Measurements from ENCODE around the gene IQCK. TPM values are rescaled to one million over a fixed set of nuclear protein-coding genes. Genes with fewer than 3 reads are reported as not detected.
"Not testable (repeated sequence)": the region's sequence is repeated elsewhere in the genome, so short reads cannot be mapped to it uniquely, and the experiment has no call there.

IQCK gene
- polyA plus RNA-seq, 4 donors: 1.1 to 12.6 (median 5.1) TPM

- no peaks in the 10 kb centered on the region for H3K27me3 ChIP-seq (ENCODE audit: control insufficient read depth in 3 of 3, insufficient read depth in 3 of 3, low read length in 3 of 3)
- H3K9me3 ChIP-seq (ENCODE audit: control insufficient read depth in 2 of 2, insufficient read depth in 1 of 2, low read depth in 1 of 2, low read length in 1 of 2): no peaks in the 10 kb centered on the region
- FAIRE-seq (no peak), DNase-seq (no peak)
- H3K4me3 ChIP-seq (ENCODE audit: low read depth in 1 of 3, low read length in 3 of 3): no peak overlapping the region
- 82 to 88% (median 85%) methylated on average over 23 of the region's 23 CpGs for WGBS, 3 donors
- peaks cover 4 to 80% (median 8%) of the 10 kb centered on the region in 3 donors for H3K36me3 ChIP-seq (ENCODE audit: control insufficient read depth in 3 of 3, insufficient read depth in 2 of 3, low read depth in 1 of 3, low read length in 3 of 3)
- H3K4me1 ChIP-seq (ENCODE audit: control insufficient read depth in 3 of 3, insufficient read depth in 2 of 3, low read depth in 1 of 3, low read length in 2 of 3): peaks cover 0 to 12% (median 3%) of the 10 kb centered on the region in 3 donors
- H3K27ac ChIP-seq (ENCODE audit: low read depth in 1 of 3, low read length in 2 of 3): peak overlapping the region in 1 of 3 donors; percentile 18
Observed at GRCh38 chr16:19710191-19710908, 7.7 kb upstream of the IQCK start.

- H3K27me3 ChIP-seq (ENCODE audit: control insufficient read depth in 3 of 3, insufficient read depth in 3 of 3, low read length in 3 of 3): no peaks in the 10 kb centered on the region
- WGBS, 3 donors: 58 to 70% (median 66%) methylated on average over 12 to 13 of the region's 13 CpGs
- H3K9me3 ChIP-seq (ENCODE audit: control insufficient read depth in 2 of 2, insufficient read depth in 1 of 2, low read depth in 1 of 2, low read length in 1 of 2): no peaks in the 10 kb centered on the region
- peaks cover 3 to 17% (median 3%) of the 10 kb centered on the region in 3 donors for H3K4me1 ChIP-seq (ENCODE audit: control insufficient read depth in 3 of 3, insufficient read depth in 2 of 3, low read depth in 1 of 3, low read length in 2 of 3)
- no peak overlapping the region for H3K4me3 ChIP-seq (ENCODE audit: low read depth in 1 of 3, low read length in 3 of 3)
- H3K27ac ChIP-seq (ENCODE audit: low read depth in 1 of 3, low read length in 2 of 3): peak overlapping the region in 1 of 3 donors; percentile 8
- DNase-seq (peak in 1 of 2 donors; percentile 21), FAIRE-seq (no peak)
- H3K36me3 ChIP-seq (ENCODE audit: control insufficient read depth in 3 of 3, insufficient read depth in 2 of 3, low read depth in 1 of 3, low read length in 3 of 3): peaks cover 4 to 75% (median 8%) of the 10 kb centered on the region in 3 donors
Observed at GRCh38 chr16:19710991-19711545, 7.0 kb upstream of the IQCK start.

- FAIRE-seq (no peak), DNase-seq (no peak)
- Histone ChIP-seq H3K27ac (ENCODE audit: low read depth in 1 of 3, low read length in 2 of 3) (no peak overlapping the region), H3K9me3 (ENCODE audit: control insufficient read depth in 2 of 2, insufficient read depth in 1 of 2, low read depth in 1 of 2, low read length in 1 of 2) (no peaks in the 10 kb centered on the region), H3K4me1 (ENCODE audit: control insufficient read depth in 3 of 3, insufficient read depth in 2 of 3, low read depth in 1 of 3, low read length in 2 of 3) (peaks cover 3 to 22% (median 6%) of the 10 kb centered on the region in 3 donors), H3K36me3 (ENCODE audit: control insufficient read depth in 3 of 3, insufficient read depth in 2 of 3, low read depth in 1 of 3, low read length in 3 of 3) (peaks cover 4 to 75% (median 8%) of the 10 kb centered on the region in 3 donors), H3K4me3 (ENCODE audit: low read depth in 1 of 3, low read length in 3 of 3) (no peak overlapping the region), H3K27me3 (ENCODE audit: control insufficient read depth in 3 of 3, insufficient read depth in 3 of 3, low read length in 3 of 3) (no peaks in the 10 kb centered on the region)
- 89 to 93% (median 93%) methylated on average over 12 of the region's 12 CpGs for whole genome bisulfite sequencing, 3 donors
Observed at GRCh38 chr16:19711643-19712042, 6.4 kb upstream of the IQCK start.

- WGBS, 3 donors: 90 to 96% (median 93%) methylated on average over 11 of the region's 11 CpGs
- H3K27ac ChIP-seq (ENCODE audit: low read depth in 1 of 3, low read length in 2 of 3): no peak overlapping the region
- H3K27me3 ChIP-seq (ENCODE audit: control insufficient read depth in 3 of 3, insufficient read depth in 3 of 3, low read length in 3 of 3): no peaks in the 10 kb centered on the region
- no peaks in the 10 kb centered on the region for H3K9me3 ChIP-seq (ENCODE audit: control insufficient read depth in 2 of 2, insufficient read depth in 1 of 2, low read depth in 1 of 2, low read length in 1 of 2)
- no peak overlapping the region for H3K4me3 ChIP-seq (ENCODE audit: low read depth in 1 of 3, low read length in 3 of 3)
- H3K36me3 ChIP-seq (ENCODE audit: control insufficient read depth in 3 of 3, insufficient read depth in 2 of 3, low read depth in 1 of 3, low read length in 3 of 3): peaks cover 4 to 68% (median 8%) of the 10 kb centered on the region in 3 donors
- DNase-seq (no peak), FAIRE-seq (no peak)
- H3K4me1 ChIP-seq (ENCODE audit: control insufficient read depth in 3 of 3, insufficient read depth in 2 of 3, low read depth in 1 of 3, low read length in 2 of 3): peaks cover 3 to 23% (median 6%) of the 10 kb centered on the region in 3 donors
Observed at GRCh38 chr16:19712418-19713058, 5.5 kb upstream of the IQCK start.

GRCh38 chr16:19713697-19714096 is 4.4 kb upstream of the IQCK start:
- WGBS, 3 donors: 70 to 84% (median 84%) methylated on average over 6 of the region's 6 CpGs
- Histone ChIP-seq H3K4me3 (ENCODE audit: low read depth in 1 of 3, low read length in 3 of 3) (no peak overlapping the region), H3K36me3 (ENCODE audit: control insufficient read depth in 3 of 3, insufficient read depth in 2 of 3, low read depth in 1 of 3, low read length in 3 of 3) (peaks cover 4 to 58% (median 8%) of the 10 kb centered on the region in 3 donors), H3K9me3 (ENCODE audit: control insufficient read depth in 2 of 2, insufficient read depth in 1 of 2, low read depth in 1 of 2, low read length in 1 of 2) (no peaks in the 10 kb centered on the region), H3K27me3 (ENCODE audit: control insufficient read depth in 3 of 3, insufficient read depth in 3 of 3, low read length in 3 of 3) (no peaks in the 10 kb centered on the region), H3K4me1 (ENCODE audit: control insufficient read depth in 3 of 3, insufficient read depth in 2 of 3, low read depth in 1 of 3, low read length in 2 of 3) (peaks cover 3 to 19% (median 6%) of the 10 kb centered on the region in 3 donors), H3K27ac (ENCODE audit: low read depth in 1 of 3, low read length in 2 of 3) (no peak overlapping the region)
- FAIRE-seq: no peak
- no peak for DNase-seq

- Histone ChIP-seq H3K27ac (ENCODE audit: low read depth in 1 of 3, low read length in 2 of 3) (peak overlapping the region in 1 of 3 donors; percentile 42), H3K36me3 (ENCODE audit: control insufficient read depth in 3 of 3, insufficient read depth in 2 of 3, low read depth in 1 of 3, low read length in 3 of 3) (peaks cover 2 to 39% (median 8%) of the 10 kb centered on the region in 3 donors), H3K4me3 (ENCODE audit: low read depth in 1 of 3, low read length in 3 of 3) (no peak overlapping the region), H3K27me3 (ENCODE audit: control insufficient read depth in 3 of 3, insufficient read depth in 3 of 3, low read length in 3 of 3) (no peaks in the 10 kb centered on the region), H3K4me1 (ENCODE audit: control insufficient read depth in 3 of 3, insufficient read depth in 2 of 3, low read depth in 1 of 3, low read length in 2 of 3) (peaks cover 3 to 24% (median 6%) of the 10 kb centered on the region in 3 donors), H3K9me3 (ENCODE audit: control insufficient read depth in 2 of 2, insufficient read depth in 1 of 2, low read depth in 1 of 2, low read length in 1 of 2) (no peaks in the 10 kb centered on the region)
- FAIRE-seq: no peak
- 51 to 77% (median 66%) methylated on average over 5 of the region's 5 CpGs for WGBS, 3 donors
- no peak for DNase-seq
Observed at GRCh38 chr16:19715566-19715965, 2.5 kb upstream of the IQCK start.

GRCh38 chr16:19716183-19716582 is 1.9 kb upstream of the IQCK start:
- Histone ChIP-seq H3K4me1 (ENCODE audit: control insufficient read depth in 3 of 3, insufficient read depth in 2 of 3, low read depth in 1 of 3, low read length in 2 of 3) (peaks cover 3 to 20% (median 6%) of the 10 kb centered on the region in 3 donors), H3K4me3 (ENCODE audit: low read depth in 1 of 3, low read length in 3 of 3) (no peak overlapping the region), H3K27ac (ENCODE audit: low read depth in 1 of 3, low read length in 2 of 3) (peak overlapping the region in 1 of 3 donors; percentile 87), H3K9me3 (ENCODE audit: control insufficient read depth in 2 of 2, insufficient read depth in 1 of 2, low read depth in 1 of 2, low read length in 1 of 2) (no peaks in the 10 kb centered on the region), H3K27me3 (ENCODE audit: control insufficient read depth in 3 of 3, insufficient read depth in 3 of 3, low read length in 3 of 3) (no peaks in the 10 kb centered on the region), H3K36me3 (ENCODE audit: control insufficient read depth in 3 of 3, insufficient read depth in 2 of 3, low read depth in 1 of 3, low read length in 3 of 3) (peaks cover 2 to 33% (median 8%) of the 10 kb centered on the region in 3 donors)
- 15 to 75% (median 41%) methylated on average over 1 of the region's 1 CpG for WGBS, 3 donors
- FAIRE-seq (no peak), DNase-seq (peak; percentile 82 to 85)

- Histone ChIP-seq H3K4me1 (ENCODE audit: control insufficient read depth in 3 of 3, insufficient read depth in 2 of 3, low read depth in 1 of 3, low read length in 2 of 3) (peaks cover 3 to 15% (median 6%) of the 10 kb centered on the region in 3 donors), H3K36me3 (ENCODE audit: control insufficient read depth in 3 of 3, insufficient read depth in 2 of 3, low read depth in 1 of 3, low read length in 3 of 3) (peaks cover 2 to 28% (median 8%) of the 10 kb centered on the region in 3 donors), H3K27ac (ENCODE audit: low read depth in 1 of 3, low read length in 2 of 3) (peak overlapping the region in 1 of 3 donors; percentile 87), H3K4me3 (ENCODE audit: low read depth in 1 of 3, low read length in 3 of 3) (peak overlapping the region in 2 of 3 donors; percentile 89 to 96)
- 9 to 36% (median 29%) methylated on average over 11 of the region's 11 CpGs for WGBS, 3 donors
- DNase-seq; H3K27me3 ChIP-seq (ENCODE audit: control insufficient read depth in 3 of 3, insufficient read depth in 3 of 3, low read length in 3 of 3); H3K9me3 ChIP-seq (ENCODE audit: control insufficient read depth in 2 of 2, insufficient read depth in 1 of 2, low read depth in 1 of 2, low read length in 1 of 2); FAIRE-seq: not testable (repeated sequence)
Observed at GRCh38 chr16:19716728-19717127, 1.3 kb upstream of the IQCK start.

Measured in small intestine (tissue), 7 donors.